ENCODE data around the gene NEURL4.

The NEURL4 gene

GRCh38 chr17:7355573-7355972 is 26.4 kb upstream of the NEURL4 start:
- no peak for TF ChIP-seq CSDC2 (CRISPR knock-in tag; IDR thresholded peaks at IDR 0.05)
- no peak for TF ChIP-seq TCF4 (CRISPR knock-in tag; IDR thresholded peaks at IDR 0.05; ENCODE audit: borderline replicate concordance)
- no peak for TF ChIP-seq ZFP3 (CRISPR knock-in tag; IDR thresholded peaks at IDR 0.05)
- TF ChIP-seq ZNF565 (CRISPR knock-in tag; conservative IDR thresholded peaks at IDR 0.05; ENCODE audit: low read depth), result no peak
- no peak for ATAC-seq

- no peak for TF ChIP-seq ZNF8 (CRISPR knock-in tag; IDR thresholded peaks at IDR 0.05)
- TF ChIP-seq PPARA (CRISPR knock-in tag; IDR thresholded peaks at IDR 0.05; ENCODE audit: borderline replicate concordance), result no peak
- TF ChIP-seq ZFP3 (CRISPR knock-in tag; IDR thresholded peaks at IDR 0.05), result no peak
- no peak for TF ChIP-seq RARB (CRISPR knock-in tag; IDR thresholded peaks at IDR 0.05)
- TF ChIP-seq ZFP30 (CRISPR knock-in tag; IDR thresholded peaks at IDR 0.05), result no peak
- TF ChIP-seq TOX (CRISPR knock-in tag; IDR thresholded peaks at IDR 0.05; ENCODE audit: borderline replicate concordance), result no peak
- no peak for TF ChIP-seq ZC3H10 (CRISPR knock-in tag; IDR thresholded peaks at IDR 0.05)
- TF ChIP-seq, protein P1, sequence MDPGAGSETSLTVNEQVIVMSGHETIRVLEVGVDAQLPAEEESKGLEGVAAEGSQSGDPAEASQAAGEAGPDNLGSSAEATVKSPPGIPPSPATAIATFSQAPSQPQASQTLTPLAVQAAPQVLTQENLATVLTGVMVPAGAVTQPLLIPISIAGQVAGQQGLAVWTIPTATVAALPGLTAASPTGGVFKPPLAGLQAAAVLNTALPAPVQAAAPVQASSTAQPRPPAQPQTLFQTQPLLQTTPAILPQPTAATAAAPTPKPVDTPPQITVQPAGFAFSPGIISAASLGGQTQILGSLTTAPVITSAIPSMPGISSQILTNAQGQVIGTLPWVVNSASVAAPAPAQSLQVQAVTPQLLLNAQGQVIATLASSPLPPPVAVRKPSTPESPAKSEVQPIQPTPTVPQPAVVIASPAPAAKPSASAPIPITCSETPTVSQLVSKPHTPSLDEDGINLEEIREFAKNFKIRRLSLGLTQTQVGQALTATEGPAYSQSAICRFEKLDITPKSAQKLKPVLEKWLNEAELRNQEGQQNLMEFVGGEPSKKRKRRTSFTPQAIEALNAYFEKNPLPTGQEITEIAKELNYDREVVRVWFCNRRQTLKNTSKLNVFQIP (CRISPR knock-in tag; IDR thresholded peaks at IDR 0.05; ENCODE audit: borderline replicate concordance, low read depth), result no peak
- TF ChIP-seq ARNTL (CRISPR knock-in tag; IDR thresholded peaks at IDR 0.05; ENCODE audit: borderline replicate concordance, low read depth), result no peak
- TF ChIP-seq ZNF565 (CRISPR knock-in tag; conservative IDR thresholded peaks at IDR 0.05; ENCODE audit: low read depth), result no peak
- TF ChIP-seq, protein P2, sequence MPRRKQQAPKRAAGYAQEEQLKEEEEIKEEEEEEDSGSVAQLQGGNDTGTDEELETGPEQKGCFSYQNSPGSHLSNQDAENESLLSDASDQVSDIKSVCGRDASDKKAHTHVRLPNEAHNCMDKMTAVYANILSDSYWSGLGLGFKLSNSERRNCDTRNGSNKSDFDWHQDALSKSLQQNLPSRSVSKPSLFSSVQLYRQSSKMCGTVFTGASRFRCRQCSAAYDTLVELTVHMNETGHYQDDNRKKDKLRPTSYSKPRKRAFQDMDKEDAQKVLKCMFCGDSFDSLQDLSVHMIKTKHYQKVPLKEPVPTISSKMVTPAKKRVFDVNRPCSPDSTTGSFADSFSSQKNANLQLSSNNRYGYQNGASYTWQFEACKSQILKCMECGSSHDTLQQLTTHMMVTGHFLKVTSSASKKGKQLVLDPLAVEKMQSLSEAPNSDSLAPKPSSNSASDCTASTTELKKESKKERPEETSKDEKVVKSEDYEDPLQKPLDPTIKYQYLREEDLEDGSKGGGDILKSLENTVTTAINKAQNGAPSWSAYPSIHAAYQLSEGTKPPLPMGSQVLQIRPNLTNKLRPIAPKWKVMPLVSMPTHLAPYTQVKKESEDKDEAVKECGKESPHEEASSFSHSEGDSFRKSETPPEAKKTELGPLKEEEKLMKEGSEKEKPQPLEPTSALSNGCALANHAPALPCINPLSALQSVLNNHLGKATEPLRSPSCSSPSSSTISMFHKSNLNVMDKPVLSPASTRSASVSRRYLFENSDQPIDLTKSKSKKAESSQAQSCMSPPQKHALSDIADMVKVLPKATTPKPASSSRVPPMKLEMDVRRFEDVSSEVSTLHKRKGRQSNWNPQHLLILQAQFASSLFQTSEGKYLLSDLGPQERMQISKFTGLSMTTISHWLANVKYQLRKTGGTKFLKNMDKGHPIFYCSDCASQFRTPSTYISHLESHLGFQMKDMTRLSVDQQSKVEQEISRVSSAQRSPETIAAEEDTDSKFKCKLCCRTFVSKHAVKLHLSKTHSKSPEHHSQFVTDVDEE (CRISPR knock-in tag; IDR thresholded peaks at IDR 0.05), result no peak
- no peak for TF ChIP-seq CSRNP3 (CRISPR knock-in tag; IDR thresholded peaks at IDR 0.05)
- no peak for TF ChIP-seq SNAI2 (CRISPR knock-in tag; IDR thresholded peaks at IDR 0.05)
- TF ChIP-seq, protein P3, sequence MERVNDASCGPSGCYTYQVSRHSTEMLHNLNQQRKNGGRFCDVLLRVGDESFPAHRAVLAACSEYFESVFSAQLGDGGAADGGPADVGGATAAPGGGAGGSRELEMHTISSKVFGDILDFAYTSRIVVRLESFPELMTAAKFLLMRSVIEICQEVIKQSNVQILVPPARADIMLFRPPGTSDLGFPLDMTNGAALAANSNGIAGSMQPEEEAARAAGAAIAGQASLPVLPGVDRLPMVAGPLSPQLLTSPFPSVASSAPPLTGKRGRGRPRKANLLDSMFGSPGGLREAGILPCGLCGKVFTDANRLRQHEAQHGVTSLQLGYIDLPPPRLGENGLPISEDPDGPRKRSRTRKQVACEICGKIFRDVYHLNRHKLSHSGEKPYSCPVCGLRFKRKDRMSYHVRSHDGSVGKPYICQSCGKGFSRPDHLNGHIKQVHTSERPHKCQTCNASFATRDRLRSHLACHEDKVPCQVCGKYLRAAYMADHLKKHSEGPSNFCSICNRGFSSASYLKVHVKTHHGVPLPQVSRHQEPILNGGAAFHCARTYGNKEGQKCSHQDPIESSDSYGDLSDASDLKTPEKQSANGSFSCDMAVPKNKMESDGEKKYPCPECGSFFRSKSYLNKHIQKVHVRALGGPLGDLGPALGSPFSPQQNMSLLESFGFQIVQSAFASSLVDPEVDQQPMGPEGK (CRISPR knock-in tag; IDR thresholded peaks at IDR 0.05; ENCODE audit: borderline replicate concordance), result no peak
- ATAC-seq, result no peak
Measured at GRCh38 chr17:7355053-7355452, 25.9 kb upstream of the NEURL4 start, which contains the start of gene TMEM95. Gene TMEM95, plus strand, starts transcription at chr17:7355156. Its CDS starts 49 bp downstream, at chr17:7355205.

GRCh38 chr17:7354262-7354843 is 25.2 kb upstream of the NEURL4 start:
- no peak for ATAC-seq
- TF ChIP-seq ZNF70 (CRISPR knock-in tag; IDR thresholded peaks at IDR 0.05) (no peak), ZFP3 (CRISPR knock-in tag; IDR thresholded peaks at IDR 0.05) (no peak), CSRNP3 (CRISPR knock-in tag; IDR thresholded peaks at IDR 0.05) (no peak), ZNF565 (CRISPR knock-in tag; conservative IDR thresholded peaks at IDR 0.05; ENCODE audit: low read depth) (no peak), CREB5 (CRISPR knock-in tag; IDR thresholded peaks at IDR 0.05; ENCODE audit: low read depth) (no peak), TOX (CRISPR knock-in tag; IDR thresholded peaks at IDR 0.05; ENCODE audit: borderline replicate concordance) (no peak)
- TF ChIP-seq, protein P3 (CRISPR knock-in tag; IDR thresholded peaks at IDR 0.05; ENCODE audit: borderline replicate concordance), result no peak
